DOHH2 (cell line): Measurements from ENCODE around the gene GAS6.

Experiments used
- EZH2phosphoT487 ChIP-seq: fragments of 200-600 bp; sonication (generic); IDR thresholded peaks from 2 replicates; pipeline ENCODE4 v1.6.1; 2017; ENCODE audit warnings: borderline replicate concordance, mild to moderate bottlenecking, antibody characterized with exemption, low read length, moderate library complexity, mixed read lengths
- TF ChIP-seq, protein P1 (sequence below): fragments of 200-600 bp; sonication (generic); IDR thresholded peaks from one replicate; pipeline ENCODE4 v1.5.1; 2014; ENCODE audit warnings: antibody characterized with exemption, mild to moderate bottlenecking, low read depth, low read length; ENCODE audit not compliant: poor library complexity, severe bottlenecking

DNA sequence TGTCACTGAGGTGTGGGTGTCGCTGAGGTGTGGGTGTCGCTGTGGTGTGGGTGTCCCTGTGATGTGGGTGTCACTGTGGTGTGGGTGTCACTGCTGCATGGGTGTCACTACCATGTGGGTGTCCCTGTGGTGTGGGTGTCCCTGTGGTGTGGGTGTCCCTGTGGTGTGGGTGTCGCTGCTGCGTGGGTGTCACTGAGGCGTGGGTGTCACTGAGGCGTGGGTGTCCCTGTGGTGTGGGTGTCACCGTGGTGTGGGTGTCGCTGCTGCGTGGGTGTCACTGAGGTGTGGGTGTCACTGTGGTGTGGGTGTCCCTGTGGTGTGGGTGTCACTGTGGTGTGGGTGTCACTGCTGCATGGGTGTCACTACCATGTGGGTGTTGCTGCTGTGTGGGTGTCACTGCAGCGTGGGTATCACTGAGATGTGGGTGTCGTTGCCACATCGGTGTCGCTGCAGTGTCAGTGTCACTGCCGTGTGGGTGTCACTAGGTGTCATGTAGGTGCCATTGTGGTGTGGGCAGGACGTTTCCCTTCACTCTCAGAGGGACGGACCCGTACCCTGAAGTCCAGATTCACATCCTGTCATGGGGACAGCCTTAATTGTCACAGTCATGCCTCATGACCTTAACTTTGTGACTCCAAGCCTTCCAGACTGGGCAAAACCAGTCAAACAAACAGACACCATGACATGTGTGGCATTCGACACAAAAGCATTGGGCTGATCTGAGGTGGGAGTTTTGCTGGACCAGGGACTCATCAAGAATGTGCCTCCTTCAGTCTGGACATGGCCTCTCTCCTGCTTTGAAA, 12.7 kb upstream of the GAS6 start:
- TF ChIP-seq, protein P1, sequence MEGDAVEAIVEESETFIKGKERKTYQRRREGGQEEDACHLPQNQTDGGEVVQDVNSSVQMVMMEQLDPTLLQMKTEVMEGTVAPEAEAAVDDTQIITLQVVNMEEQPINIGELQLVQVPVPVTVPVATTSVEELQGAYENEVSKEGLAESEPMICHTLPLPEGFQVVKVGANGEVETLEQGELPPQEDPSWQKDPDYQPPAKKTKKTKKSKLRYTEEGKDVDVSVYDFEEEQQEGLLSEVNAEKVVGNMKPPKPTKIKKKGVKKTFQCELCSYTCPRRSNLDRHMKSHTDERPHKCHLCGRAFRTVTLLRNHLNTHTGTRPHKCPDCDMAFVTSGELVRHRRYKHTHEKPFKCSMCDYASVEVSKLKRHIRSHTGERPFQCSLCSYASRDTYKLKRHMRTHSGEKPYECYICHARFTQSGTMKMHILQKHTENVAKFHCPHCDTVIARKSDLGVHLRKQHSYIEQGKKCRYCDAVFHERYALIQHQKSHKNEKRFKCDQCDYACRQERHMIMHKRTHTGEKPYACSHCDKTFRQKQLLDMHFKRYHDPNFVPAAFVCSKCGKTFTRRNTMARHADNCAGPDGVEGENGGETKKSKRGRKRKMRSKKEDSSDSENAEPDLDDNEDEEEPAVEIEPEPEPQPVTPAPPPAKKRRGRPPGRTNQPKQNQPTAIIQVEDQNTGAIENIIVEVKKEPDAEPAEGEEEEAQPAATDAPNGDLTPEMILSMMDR = no peak
- no peak for TF ChIP-seq EZH2phosphoT487
